ENCODE data around the gene UGGT1.

DNA sequence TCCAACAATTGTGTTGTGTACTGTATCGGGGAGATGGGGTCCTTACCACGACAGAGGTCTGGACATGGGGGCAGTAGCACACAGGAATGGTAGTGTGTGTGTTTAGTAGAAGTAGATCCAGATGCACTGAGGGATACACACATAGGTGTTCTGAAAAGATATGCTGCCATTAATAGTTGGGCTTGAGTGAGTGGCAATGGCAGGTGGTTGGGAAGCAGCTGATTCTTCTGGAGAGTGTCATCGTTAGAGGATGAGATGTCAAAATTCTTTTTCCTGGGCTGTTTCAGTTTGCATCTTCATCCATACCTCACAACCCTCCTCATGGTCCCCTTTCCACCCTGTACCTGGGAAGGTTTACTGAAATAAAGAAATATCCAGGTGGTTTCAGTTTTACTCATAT lies 66.6 kb downstream of the UGGT1 start:
- TF ChIP-seq POLR2A (IDR thresholded peaks at IDR 0.05), result no peak
- TF ChIP-seq, protein P1, sequence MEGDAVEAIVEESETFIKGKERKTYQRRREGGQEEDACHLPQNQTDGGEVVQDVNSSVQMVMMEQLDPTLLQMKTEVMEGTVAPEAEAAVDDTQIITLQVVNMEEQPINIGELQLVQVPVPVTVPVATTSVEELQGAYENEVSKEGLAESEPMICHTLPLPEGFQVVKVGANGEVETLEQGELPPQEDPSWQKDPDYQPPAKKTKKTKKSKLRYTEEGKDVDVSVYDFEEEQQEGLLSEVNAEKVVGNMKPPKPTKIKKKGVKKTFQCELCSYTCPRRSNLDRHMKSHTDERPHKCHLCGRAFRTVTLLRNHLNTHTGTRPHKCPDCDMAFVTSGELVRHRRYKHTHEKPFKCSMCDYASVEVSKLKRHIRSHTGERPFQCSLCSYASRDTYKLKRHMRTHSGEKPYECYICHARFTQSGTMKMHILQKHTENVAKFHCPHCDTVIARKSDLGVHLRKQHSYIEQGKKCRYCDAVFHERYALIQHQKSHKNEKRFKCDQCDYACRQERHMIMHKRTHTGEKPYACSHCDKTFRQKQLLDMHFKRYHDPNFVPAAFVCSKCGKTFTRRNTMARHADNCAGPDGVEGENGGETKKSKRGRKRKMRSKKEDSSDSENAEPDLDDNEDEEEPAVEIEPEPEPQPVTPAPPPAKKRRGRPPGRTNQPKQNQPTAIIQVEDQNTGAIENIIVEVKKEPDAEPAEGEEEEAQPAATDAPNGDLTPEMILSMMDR (IDR thresholded peaks at IDR 0.05), result no peak
- no peak for TF ChIP-seq EP300 (IDR thresholded peaks at IDR 0.05)
